ENCODE measurements around the gene GNAT2. TPM values are rescaled to one million over a fixed set of nuclear protein-coding genes. Genes with fewer than 3 reads are reported as not detected.
"Not testable (repeated sequence)": the region's sequence is repeated elsewhere in the genome, so short reads cannot be mapped to it uniquely, and the experiment has no call there.

Gene GNAT2
- total RNA-seq, 1 experiment from 2014 or later: not detected

- CTCF ChIA-PET: no interaction called here
These were observed 42.0 kb upstream of the GNAT2 start for GRCh38 chr1:109661391-109661790.

GRCh38 chr1:109660691-109661026 lies 41.2 kb upstream of the GNAT2 start:
- Mint-ChIP-seq H3K4me1 (ENCODE audit: low read depth, unreplicated experiment) (peaks cover 24% of the 10 kb centered on the region), H3K36me3 (ENCODE audit: insufficient read depth, unreplicated experiment) (peaks cover 16% of the 10 kb centered on the region)
- intact Hi-C loops (cut with micrococcal nuclease; ENCODE audit: unreplicated experiment); H3K27ac Mint-ChIP-seq (ENCODE audit: unreplicated experiment); H3K4me3 Mint-ChIP-seq (ENCODE audit: low read depth, unreplicated experiment); H3K27me3 Mint-ChIP-seq (ENCODE audit: unreplicated experiment); DNase-seq; BruUV-seq (replicated peaks); CTCF ChIA-PET; H3K9me3 Mint-ChIP-seq (ENCODE audit: low read depth, unreplicated experiment): not testable (repeated sequence)

More at GRCh38 chr1:109661391-109661790, 42.0 kb upstream of the GNAT2 start:
- no peak overlapping the region for H3K27ac Mint-ChIP-seq (ENCODE audit: unreplicated experiment)
- DNase-seq: no peak
- no TSS peak for BruUV-seq (replicated peaks)
- peaks cover 24% of the 10 kb centered on the region for H3K4me1 Mint-ChIP-seq (ENCODE audit: low read depth, unreplicated experiment)
- H3K36me3 Mint-ChIP-seq (ENCODE audit: insufficient read depth, unreplicated experiment): peaks cover 9% of the 10 kb centered on the region
- TF ChIP-seq CTCF (IDR thresholded peaks at IDR 0.05; ENCODE audit: unreplicated experiment): no peak
- H3K4me3 Mint-ChIP-seq (ENCODE audit: low read depth, unreplicated experiment): no peak overlapping the region
- no peaks in the 10 kb centered on the region for H3K27me3 Mint-ChIP-seq (ENCODE audit: unreplicated experiment)
- no peaks in the 10 kb centered on the region for H3K9me3 Mint-ChIP-seq (ENCODE audit: low read depth, unreplicated experiment)
- intact Hi-C loops (cut with micrococcal nuclease; ENCODE audit: unreplicated experiment): no loop called here

- Mint-ChIP-seq H3K36me3 (ENCODE audit: insufficient read depth, unreplicated experiment) (peaks cover 19% of the 10 kb centered on the region), H3K4me3 (ENCODE audit: low read depth, unreplicated experiment) (no peak overlapping the region), H3K27me3 (ENCODE audit: unreplicated experiment) (no peaks in the 10 kb centered on the region), H3K27ac (ENCODE audit: unreplicated experiment) (no peak overlapping the region), H3K4me1 (ENCODE audit: low read depth, unreplicated experiment) (peaks cover 25% of the 10 kb centered on the region), H3K9me3 (ENCODE audit: low read depth, unreplicated experiment) (no peaks in the 10 kb centered on the region)
- CTCF ChIA-PET: no interaction called here
- DNase-seq: no peak
- TF ChIP-seq CTCF (IDR thresholded peaks at IDR 0.05; ENCODE audit: unreplicated experiment): no peak
- BruUV-seq (replicated peaks): no TSS peak
- intact Hi-C loops (cut with micrococcal nuclease; ENCODE audit: unreplicated experiment): no loop called here
These were observed 40.7 kb upstream of the GNAT2 start for GRCh38 chr1:109659997-109660690.

- BruUV-seq (replicated peaks): no TSS peak
- Mint-ChIP-seq H3K27ac (ENCODE audit: unreplicated experiment) (no peak overlapping the region), H3K4me1 (ENCODE audit: low read depth, unreplicated experiment) (peaks cover 32% of the 10 kb centered on the region), H3K27me3 (ENCODE audit: unreplicated experiment) (no peaks in the 10 kb centered on the region), H3K9me3 (ENCODE audit: low read depth, unreplicated experiment) (no peaks in the 10 kb centered on the region), H3K36me3 (ENCODE audit: insufficient read depth, unreplicated experiment) (peaks cover 25% of the 10 kb centered on the region), H3K4me3 (ENCODE audit: low read depth, unreplicated experiment) (no peak overlapping the region)
- DNase-seq: peak; percentile 45
- TF ChIP-seq CTCF (IDR thresholded peaks at IDR 0.05; ENCODE audit: unreplicated experiment): no peak
- intact Hi-C loops (cut with micrococcal nuclease; ENCODE audit: unreplicated experiment): no loop called here
- CTCF ChIA-PET: no interaction called here
These were observed 39.7 kb upstream of the GNAT2 start for GRCh38 chr1:109659145-109659544.

- CTCF ChIA-PET: no interaction called here
- H3K27me3 Mint-ChIP-seq (ENCODE audit: unreplicated experiment): no peaks in the 10 kb centered on the region
- no peaks in the 10 kb centered on the region for H3K9me3 Mint-ChIP-seq (ENCODE audit: low read depth, unreplicated experiment)
- peaks cover 32% of the 10 kb centered on the region for H3K4me1 Mint-ChIP-seq (ENCODE audit: low read depth, unreplicated experiment)
- H3K27ac Mint-ChIP-seq (ENCODE audit: unreplicated experiment): no peak overlapping the region
- TF ChIP-seq CTCF (IDR thresholded peaks at IDR 0.05; ENCODE audit: unreplicated experiment): no peak
- H3K4me3 Mint-ChIP-seq (ENCODE audit: low read depth, unreplicated experiment): no peak overlapping the region
- H3K36me3 Mint-ChIP-seq (ENCODE audit: insufficient read depth, unreplicated experiment): peaks cover 25% of the 10 kb centered on the region
- DNase-seq: no peak
- no TSS peak for BruUV-seq (replicated peaks)
- intact Hi-C loops (cut with micrococcal nuclease; ENCODE audit: unreplicated experiment): no loop called here
These were observed 39.2 kb upstream of the GNAT2 start for GRCh38 chr1:109658533-109659042.
